ENCODE measurements around the gene LYL1. TPM values are rescaled to one million over a fixed set of nuclear protein-coding genes. Genes with fewer than 3 reads are reported as not detected.

LYL1 gene
- total RNA-seq, 4 donors from 2014 or later: 4.2 to 10.9 (median 7.7) TPM

DNA sequence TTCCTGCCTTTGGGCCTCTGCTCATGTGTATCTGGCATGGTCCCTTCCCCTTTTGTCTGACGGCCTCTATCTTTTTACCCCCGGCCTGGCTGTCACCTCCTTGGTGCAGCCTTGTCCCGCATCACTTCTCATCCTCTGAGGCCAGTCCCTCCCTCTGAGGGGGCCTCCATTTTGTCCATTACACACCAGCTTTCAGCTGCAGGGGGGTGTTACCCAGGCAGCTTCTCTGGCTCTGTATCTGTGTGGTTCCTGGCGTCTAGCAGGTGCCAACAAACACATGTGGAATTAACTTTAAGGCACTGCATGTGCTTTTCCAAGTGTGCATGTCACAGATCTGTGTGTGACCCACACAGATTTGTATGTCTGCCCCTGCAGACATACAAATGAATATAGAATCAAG, 52.4 kb downstream of the LYL1 start:
- TF ChIP-seq POLR2A (IDR thresholded peaks at IDR 0.05): no peak
- TF ChIP-seq, protein P1, sequence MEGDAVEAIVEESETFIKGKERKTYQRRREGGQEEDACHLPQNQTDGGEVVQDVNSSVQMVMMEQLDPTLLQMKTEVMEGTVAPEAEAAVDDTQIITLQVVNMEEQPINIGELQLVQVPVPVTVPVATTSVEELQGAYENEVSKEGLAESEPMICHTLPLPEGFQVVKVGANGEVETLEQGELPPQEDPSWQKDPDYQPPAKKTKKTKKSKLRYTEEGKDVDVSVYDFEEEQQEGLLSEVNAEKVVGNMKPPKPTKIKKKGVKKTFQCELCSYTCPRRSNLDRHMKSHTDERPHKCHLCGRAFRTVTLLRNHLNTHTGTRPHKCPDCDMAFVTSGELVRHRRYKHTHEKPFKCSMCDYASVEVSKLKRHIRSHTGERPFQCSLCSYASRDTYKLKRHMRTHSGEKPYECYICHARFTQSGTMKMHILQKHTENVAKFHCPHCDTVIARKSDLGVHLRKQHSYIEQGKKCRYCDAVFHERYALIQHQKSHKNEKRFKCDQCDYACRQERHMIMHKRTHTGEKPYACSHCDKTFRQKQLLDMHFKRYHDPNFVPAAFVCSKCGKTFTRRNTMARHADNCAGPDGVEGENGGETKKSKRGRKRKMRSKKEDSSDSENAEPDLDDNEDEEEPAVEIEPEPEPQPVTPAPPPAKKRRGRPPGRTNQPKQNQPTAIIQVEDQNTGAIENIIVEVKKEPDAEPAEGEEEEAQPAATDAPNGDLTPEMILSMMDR (IDR thresholded peaks at IDR 0.05): no peak
- intact Hi-C loops (cut with DNase I): no loop called here
- no peaks in the 10 kb centered on the region for H3K36me3 ChIP-seq
- DNase-seq: no peak
- H3K27me3 ChIP-seq: no peaks in the 10 kb centered on the region
- peaks cover 60 to 61% of the 10 kb centered on the region in 2 donors for H3K4me1 ChIP-seq
- H3K27ac ChIP-seq: peak overlapping the region in 2 of 3 donors; percentile 100
- H3K9me3 ChIP-seq: no peaks in the 10 kb centered on the region
- 55 to 62% methylated on average over 4 of the region's 4 CpGs for WGBS, 2 donors
- no peak overlapping the region for H3K4me3 ChIP-seq (replicated peaks in 1 of 3)

Other genes starting within 250 kb of the LYL1 start
- 10 to 100 TPM; 35.4 to 67.3 (median 59.1) TPM for gene DNASE2, start 221.4 kb downstream of the LYL1 start, total RNA-seq
- not detected for gene KLF1, start 215.7 kb downstream of the LYL1 start, total RNA-seq
- gene GCDH, start 211.7 kb downstream of the LYL1 start, total RNA-seq: 10 to 100 TPM; 31.2 to 63.7 (median 46.7) TPM
- gene SYCE2, start 183.6 kb downstream of the LYL1 start, total RNA-seq: not detected
- 10 to 100 TPM; 43.5 to 61.5 (median 53.4) TPM for gene FARSA, start 169.1 kb downstream of the LYL1 start, total RNA-seq
- gene CALR, start 164.2 kb downstream of the LYL1 start, total RNA-seq: 1,000 to 10,000 TPM; 1,892 to 4,270 (median 2,942) TPM
- 100 to 1,000 TPM in 2 of 4 donors, 10 to 100 TPM in 2; 72.0 to 128 (median 101) TPM for gene RAD23A, start 157.0 kb downstream of the LYL1 start, total RNA-seq
- 10 to 100 TPM; 31.8 to 68.3 (median 55.2) TPM for gene GADD45GIP1, start 145.6 kb downstream of the LYL1 start, total RNA-seq
- under 1 TPM in 2 of 4 donors, not detected in 2; 0.40 to 0.45 TPM for gene DAND5, start 133.3 kb downstream of the LYL1 start, total RNA-seq
- 10 to 100 TPM; 38.8 to 70.2 (median 62.4) TPM for gene NFIX, start 107.4 kb downstream of the LYL1 start, total RNA-seq
- gene TRMT1, start 13.9 kb upstream of the LYL1 start, total RNA-seq: 10 to 100 TPM; 23.9 to 31.3 (median 29.1) TPM
- 10 to 100 TPM; 16.9 to 67.7 (median 43.0) TPM for gene NACC1, start 15.4 kb upstream of the LYL1 start, total RNA-seq
- 10 to 100 TPM; 39.2 to 91.9 (median 56.5) TPM for gene STX10, start 47.5 kb upstream of the LYL1 start, total RNA-seq
- gene IER2, start 47.6 kb upstream of the LYL1 start, total RNA-seq: 100 to 1,000 TPM in 1 of 4 donors, 10 to 100 TPM in 3; 55.0 to 139 (median 65.9) TPM

Measured in thyroid gland (tissue), 4 donors.